H1 (cell line): ENCODE results near the gene VCPKMT. TPM values are rescaled to one million over a fixed set of nuclear protein-coding genes. Genes with fewer than 3 reads are reported as not detected.

ENCODE experiments used
- CTCF ChIA-PET: fragments of 300-600 bp; sonication (Branson Sonifier 250); formaldehyde crosslinking; loops from one replicate; lab custom pipeline; 2021; ENCODE audit not compliant: partially characterized antibody; lab: Charles Lee
- POLR2A ChIA-PET: fragments of 300-600 bp; sonication (Branson Sonifier 250); formaldehyde crosslinking; loops from one replicate; lab custom pipeline; 2021; ENCODE audit warnings: inconsistent platforms; ENCODE audit not compliant: partially characterized antibody; lab: Charles Lee
- DNase-seq, 2 experiments: peaks; one replicate each; pipeline versions ENCODE4 v3.0.0 to v3.0.0-alpha.2; 2010 to 2022; ENCODE audit warnings: low spot score in 2 of 2, low read depth in 1 of 2, mixed read lengths in 1 of 2
- FAIRE-seq: peaks from 2 replicates; lab custom pipeline; 2011; peaks lifted over from hg19 to GRCh38; lab: Jason Lieb, UNC
- H2AFZ ChIP-seq: 2 replicates; pipeline ENCODE4 v1.8.1; 2012; ENCODE audit warnings: low read length, inconsistent platforms
- H2AK5ac ChIP-seq: 2 replicates; pipeline ENCODE4 v1.6.1; 2013; ENCODE audit warnings: low read depth, low read length
- H2BK120ac ChIP-seq: replicated peaks from 2 replicates; pipeline ENCODE3; 2013; ENCODE audit warnings: low read depth, low read length, inconsistent platforms
- H2BK12ac ChIP-seq: 2 replicates; pipeline ENCODE4 v1.6.1; 2013; ENCODE audit warnings: low read depth, low read length
- H2BK15ac ChIP-seq: 2 replicates; pipeline ENCODE4 v1.6.1; 2013; ENCODE audit warnings: low read length
- H2BK20ac ChIP-seq: 2 replicates; pipeline ENCODE4 v1.6.1; 2013; ENCODE audit warnings: low read length
- H2BK5ac ChIP-seq: 2 replicates; pipeline ENCODE4 v1.6.1; 2013; ENCODE audit warnings: low read depth, low read length
- H3K14ac ChIP-seq: 2 replicates; pipeline ENCODE4 v1.6.1; 2013; ENCODE audit warnings: inconsistent platforms; ENCODE audit not compliant: insufficient read length
- H3K18ac ChIP-seq: 2 replicates; pipeline ENCODE4 v1.6.1; 2013; ENCODE audit warnings: low read length; ENCODE audit errors: extremely low read depth
- H3K23ac ChIP-seq: 2 replicates; pipeline ENCODE4 v1.6.1; 2013; ENCODE audit warnings: inconsistent platforms; ENCODE audit not compliant: insufficient read length
- H3K23me2 ChIP-seq: 2 replicates; pipeline ENCODE4 v1.6.1; 2013; ENCODE audit warnings: low read depth, low read length
- H3K27ac ChIP-seq: 2 replicates; pipeline ENCODE4 v1.6.1; 2011; ENCODE audit warnings: low read depth, low read length, inconsistent platforms
- H3K27me3 ChIP-seq, 4 experiments: replicated peaks in 1 of 4; 1 replicate in 1 of 4; 2 replicates in 3 of 4; pipeline versions ENCODE4 v1.6.1 to v1.8.1; 2011 to 2013; ENCODE audit warnings: low read length in 3 of 4, mild to moderate bottlenecking in 3 of 4, inconsistent platforms in 2 of 4, mixed read lengths in 2 of 4, moderate library complexity in 1 of 4; ENCODE audit not compliant: control insufficient read depth in 3 of 4, insufficient read depth in 3 of 4; ENCODE audit errors: extremely low read depth in 1 of 4
- H3K36me3 ChIP-seq, 4 experiments: 2 replicates each; pipeline versions ENCODE4 v1.6.1 to v1.8.1; 2011 to 2013; ENCODE audit warnings: mild to moderate bottlenecking in 4 of 4, low read length in 3 of 4, moderate library complexity in 2 of 4, control low read depth in 1 of 4, inconsistent platforms in 1 of 4; ENCODE audit not compliant: insufficient read depth in 4 of 4, control insufficient read depth in 2 of 4
- H3K4ac ChIP-seq: replicated peaks from 2 replicates; pipeline ENCODE3; 2013; ENCODE audit warnings: low read length, low read depth, mixed read lengths, inconsistent platforms; ENCODE audit not compliant: insufficient read length
- H3K4me1 ChIP-seq, 4 experiments: replicated peaks in 1 of 4; 1 replicate in 1 of 4; 2 replicates in 3 of 4; pipeline versions ENCODE4 v1.6.1 to v1.8.1; 2011 to 2013; ENCODE audit warnings: low read length in 3 of 4, inconsistent platforms in 2 of 4, mixed read lengths in 1 of 4; ENCODE audit not compliant: insufficient read depth in 4 of 4, control insufficient read depth in 3 of 4
- H3K4me2 ChIP-seq, 2 experiments: 2 replicates each; pipeline versions ENCODE4 v1.6.1 to v1.8.1; 2011 to 2013; ENCODE audit warnings: low read depth in 2 of 2, low read length in 2 of 2, control low read depth in 1 of 2, inconsistent platforms in 1 of 2, mild to moderate bottlenecking in 1 of 2; ENCODE audit not compliant: insufficient read depth in 1 of 2
- H3K4me3 ChIP-seq, 4 experiments: fragments of 200-600, 300-600 bp in 1 of 4; sonication (generic), shearing (Covaris generic), sonication (Bioruptor Twin) in 1 of 4; 2 replicates each; pipeline versions ENCODE4 v1.5.1 to v1.8.1; 2011 to 2016; ENCODE audit warnings: low read length in 4 of 4, low read depth in 3 of 4, control low read depth in 2 of 4, inconsistent platforms in 2 of 4, mild to moderate bottlenecking in 2 of 4, mixed read lengths in 1 of 4, moderate library complexity in 1 of 4; ENCODE audit not compliant: insufficient read depth in 2 of 4; ENCODE audit errors: extremely low read depth in 1 of 4
- H3K56ac ChIP-seq: replicated peaks from 2 replicates; pipeline ENCODE3; 2013; ENCODE audit warnings: low read depth, mild to moderate bottlenecking, mixed read lengths, low read length, inconsistent platforms; ENCODE audit not compliant: insufficient read length
- H3K79me1 ChIP-seq: 2 replicates; pipeline ENCODE4 v1.6.1; 2013; ENCODE audit warnings: low read depth, low read length, control low read depth
- H3K79me2 ChIP-seq, 2 experiments: 2 replicates each; pipeline versions ENCODE4 v1.6.1 to v1.8.1; 2012 to 2013; ENCODE audit warnings: low read length in 2 of 2, mild to moderate bottlenecking in 2 of 2, inconsistent platforms in 1 of 2; ENCODE audit not compliant: insufficient read depth in 2 of 2, control insufficient read depth in 1 of 2
- H3K9ac ChIP-seq, 4 experiments: replicated peaks in 1 of 4; 1 replicate in 1 of 4; 2 replicates in 3 of 4; pipeline versions ENCODE4 v1.6.1 to v1.8.1; 2011 to 2013; ENCODE audit warnings: low read depth in 3 of 4, low read length in 3 of 4, control low read depth in 2 of 4, mild to moderate bottlenecking in 2 of 4, moderate library complexity in 2 of 4, inconsistent platforms in 1 of 4; ENCODE audit errors: extremely low read depth in 1 of 4
- H3K9me3 ChIP-seq, 2 experiments: 2 replicates each; pipeline versions ENCODE4 v1.6.1 to v1.8.1; 2012 to 2013; ENCODE audit warnings: mild to moderate bottlenecking in 2 of 2, moderate library complexity in 2 of 2, control low read depth in 1 of 2, inconsistent platforms in 1 of 2, low read depth in 1 of 2, low read length in 1 of 2, mixed read lengths in 1 of 2; ENCODE audit not compliant: insufficient read depth in 2 of 2
- H4K20me1 ChIP-seq, 2 experiments: replicated peaks in 1 of 2; 2 replicates each; pipeline versions ENCODE3 to v1.8.1; 2011 to 2013; ENCODE audit warnings: inconsistent platforms in 2 of 2, low read length in 2 of 2, mild to moderate bottlenecking in 1 of 2; ENCODE audit not compliant: insufficient read depth in 2 of 2, control insufficient read depth in 1 of 2
- H4K5ac ChIP-seq: 2 replicates; pipeline ENCODE4 v1.6.1; 2013; ENCODE audit warnings: low read length, low read depth, mixed read lengths, inconsistent platforms; ENCODE audit not compliant: insufficient read length
- H4K8ac ChIP-seq: 2 replicates; pipeline ENCODE4 v1.8.0; 2013; ENCODE audit warnings: mild to moderate bottlenecking, moderate library complexity, low read length, inconsistent platforms; ENCODE audit not compliant: insufficient read depth; ENCODE audit errors: extremely low read depth
- H4K91ac ChIP-seq: replicated peaks from 2 replicates; pipeline ENCODE3; 2013; ENCODE audit warnings: low read length, mixed read lengths, inconsistent platforms; ENCODE audit not compliant: insufficient read length
- BRCA1 ChIP-seq: IDR thresholded peaks from 2 replicates; pipeline ENCODE4 v1.6.1; 2012; ENCODE audit warnings: low read depth, low read length, improper control_type of control experiment
- CBX8 ChIP-seq: fragments of 300-800, 300-1000 bp; sonication (generic); IDR thresholded peaks from 2 replicates; pipeline ENCODE4 v1.7.1; 2016; ENCODE audit warnings: low read depth, low read length, borderline replicate concordance
- CTBP2 ChIP-seq: IDR thresholded peaks from 2 replicates; pipeline ENCODE4 v1.7.0; 2011; ENCODE audit warnings: borderline replicate concordance, mild to moderate bottlenecking, moderate library complexity, mixed read lengths, low read length; ENCODE audit not compliant: insufficient read depth, insufficient read length
- EP300 ChIP-seq, 2 experiments: IDR thresholded peaks; 1 replicate in 1 of 2; 2 replicates in 1 of 2; pipeline ENCODE4 v1.6.1; 2011 to 2012; ENCODE audit warnings: low read depth in 2 of 2, low read length in 2 of 2, mild to moderate bottlenecking in 2 of 2, borderline replicate concordance in 1 of 2, inconsistent platforms in 1 of 2, moderate library complexity in 1 of 2
- NRF1 ChIP-seq: IDR thresholded peaks from 2 replicates; pipeline ENCODE4 v1.6.1; 2011; ENCODE audit warnings: mild to moderate bottlenecking, low read depth, low read length, improper control_type of control experiment
- PHF8 ChIP-seq: fragments of 200-600 bp; sonication (generic); conservative IDR thresholded peaks from 2 replicates; pipeline ENCODE4 v1.7.1; 2012; ENCODE audit warnings: low read depth, mild to moderate bottlenecking, inconsistent platforms, low read length, moderate library complexity
- POLR2A ChIP-seq, 2 experiments: IDR thresholded peaks; 1 replicate in 1 of 2; 2 replicates in 1 of 2; pipeline ENCODE4 v1.6.1; 2011; ENCODE audit warnings: low read depth in 2 of 2, low read length in 2 of 2, mild to moderate bottlenecking in 2 of 2; ENCODE audit errors: control extremely low read depth in 1 of 2
- RBBP5 ChIP-seq: IDR thresholded peaks from 2 replicates; pipeline ENCODE4 v1.7.1; 2012; ENCODE audit warnings: low read depth, mild to moderate bottlenecking, inconsistent platforms, low read length, moderate library complexity, borderline replicate concordance
- RXRA ChIP-seq: IDR thresholded peaks from 2 replicates; pipeline ENCODE4 v1.6.1; 2011; ENCODE audit warnings: low read depth, mild to moderate bottlenecking, low read length, moderate library complexity; ENCODE audit not compliant: insufficient read depth
- TAF1 ChIP-seq: IDR thresholded peaks from 2 replicates; pipeline ENCODE4 v1.6.1; 2011; ENCODE audit warnings: mild to moderate bottlenecking, low read depth, low read length
- USF2 ChIP-seq: IDR thresholded peaks from 2 replicates; pipeline ENCODE4 v1.6.1; 2011; ENCODE audit warnings: low read length, improper control_type of control experiment
- WGBS, 2 experiments: shearing (Covaris generic) in 1 of 2; methylation state at CpG; one replicate each; pipeline versions ENCODE4 v1.1.6 to v1.1.7; 2013 to 2015; ENCODE audit warnings: low lambda C conversion rate in 2 of 2, mixed read lengths in 2 of 2, inconsistent platforms in 1 of 2, low coverage in 1 of 2, missing lambda C conversion rate in 1 of 2; ENCODE audit not compliant: insufficient replicate concordance in 2 of 2, insufficient coverage in 1 of 2, insufficient read length in 1 of 2; ENCODE audit errors: extremely low coverage in 1 of 2, missing lambda C conversion rate in 1 of 2; 5-methylcytosine and 5-hydroxymethylcytosine counted together
- polyA plus RNA-seq, 7 experiments: library from polyadenylated mRNA; depleted of rRNA in 3 of 7; stranded (reverse) in 5 of 7; unstranded in 2 of 7; fragments of >200 nt in 5 of 7; fragments of 200-250 nt in 2 of 7; gene quantifications; 1 replicate in 5 of 7; 2 replicates in 1 of 7; 4 replicates in 1 of 7; pipeline versions ENCODE4 v1.2.1 to v1.2.3, GENCODE V29; 2011 to 2013; ENCODE audit warnings: missing spikeins in 2 of 7, mixed read lengths in 2 of 7
- total RNA-seq: library from RNA; stranded (reverse); fragmentation: NEBNext Ultra II Directional; extraction: Animal tissue kit (Norgen Biotek cat#: 25700); gene quantifications from 2 replicates; pipeline ENCODE4 v1.2.1, GENCODE V29; 2021

Gene VCPKMT
- total and polyA plus RNA-seq, 2 of the 8 experiments (the other 6 are each of a cell fraction or from before 2014, with no cell fraction given): 3.8 to 7.1 TPM

DNA sequence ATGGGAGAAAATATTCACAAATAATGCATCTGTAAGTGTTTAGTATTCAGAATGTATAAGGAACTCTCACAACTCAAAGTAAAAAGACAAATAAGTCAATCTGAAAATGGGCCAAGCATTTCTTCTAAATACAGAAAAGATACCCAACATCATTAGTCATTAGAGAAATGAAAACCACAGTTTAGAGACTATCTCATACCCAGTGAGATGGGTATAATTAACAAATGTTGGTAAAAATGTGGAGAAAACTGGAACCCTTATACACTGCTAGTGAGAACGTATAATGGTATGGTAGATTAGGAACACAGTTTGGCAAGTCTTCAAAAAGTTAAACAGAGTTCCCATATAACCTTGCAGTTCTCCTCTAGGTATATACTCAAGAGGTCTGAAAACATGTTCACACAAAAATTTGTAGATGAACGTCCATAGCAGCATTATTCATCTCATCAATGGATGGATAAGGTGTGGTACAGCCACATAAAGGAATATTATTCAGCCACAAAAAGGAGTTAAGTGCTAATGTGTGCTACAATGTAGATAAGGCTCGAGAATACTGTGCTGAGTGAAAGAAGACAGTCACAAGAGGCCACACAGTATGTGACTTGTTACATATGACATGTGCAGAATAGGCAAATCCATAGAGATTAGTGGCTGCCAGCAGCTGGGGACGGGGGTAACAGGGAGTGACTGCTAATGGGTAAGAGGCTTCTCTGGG, 5.9 kb downstream of the VCPKMT start:
- Histone ChIP-seq H2BK20ac (no peak overlapping the region), H2BK12ac (no peak overlapping the region), H4K8ac (no peak overlapping the region), H2AFZ (no peak overlapping the region), H3K4me1 (peaks cover 0 to 6% (median 0%) of the 10 kb centered on the region in 4 experiments; a peak in 2 of 7 replicates), H3K4me3 (no peak overlapping the region), H2AK5ac (no peak overlapping the region), H3K27ac (no peak overlapping the region), H3K23ac (no peak overlapping the region), H4K91ac (no peak overlapping the region), H3K4ac (no peak overlapping the region), H3K79me1 (no peaks in the 10 kb centered on the region; the same call in none of the 2 replicates), H4K5ac (no peak overlapping the region), H3K14ac (no peak overlapping the region), H3K9me3 (no peaks in the 10 kb centered on the region), H3K18ac (no peak overlapping the region), H3K27me3 (no peaks in the 10 kb centered on the region), H3K4me2 (no peak overlapping the region), H3K36me3 (peaks cover 14 to 67% (median 46%) of the 10 kb centered on the region in 4 experiments), H4K20me1 (peaks cover 2 to 5% of the 10 kb centered on the region in 2 experiments), H3K23me2 (no peaks in the 10 kb centered on the region), H2BK120ac (no peak overlapping the region), H3K79me2 (peaks cover 0 to 11% of the 10 kb centered on the region in 2 experiments; a peak in 2 of 4 replicates), H2BK5ac (no peak overlapping the region), H2BK15ac (no peak overlapping the region), H3K56ac (no peak overlapping the region), H3K9ac (no peak overlapping the region)
- TF ChIP-seq POLR2A (IDR thresholded peaks at IDR 0.05; ENCODE audit: control extremely low read depth in 1 of 2, low read depth in 2 of 2, low read length in 2 of 2): no peak
- TF ChIP-seq USF2: no peak
- no peak for TF ChIP-seq BRCA1
- TF ChIP-seq RXRA: no peak
- TF ChIP-seq RBBP5: no peak
- TF ChIP-seq TAF1: no peak
- no peak for TF ChIP-seq CBX8
- TF ChIP-seq NRF1: no peak
- TF ChIP-seq EP300 (IDR thresholded peaks at IDR 0.05; ENCODE audit: borderline replicate concordance in 1 of 2, low read depth in 2 of 2, low read length in 2 of 2): no peak
- TF ChIP-seq PHF8: no peak
- TF ChIP-seq CTBP2: no peak
- CTCF ChIA-PET: interaction anchor here (0.6 to 1.8 kb wide), 3 partner anchors 58 to 245 kb away, joined by 3 to 6 read pairs (median 4); no protein-coding TSS in a partner anchor
- POLR2A ChIA-PET: interaction anchor here (1.0 to 1.5 kb wide), 2 partner anchors 107 to 248 kb away, joined by 3 to 4 read pairs; no protein-coding TSS in a partner anchor
- FAIRE-seq (no peak), DNase-seq (no peak)
- 91% methylated on average over 4 of the region's 4 CpGs; no CpG with 5 or more reads in 1 of the 2 experiments for WGBS, 2 experiments
